NCI-H446 treated with DMSO at 0.1 percent for 48 hours (cell line): Measurements from ENCODE around the gene RPS26.

Source experiments
- DNase-seq: peaks from one replicate; lab custom pipeline; 2025; lab: John Stamatoyannopoulos, UW

Gene RPS26

DNA sequence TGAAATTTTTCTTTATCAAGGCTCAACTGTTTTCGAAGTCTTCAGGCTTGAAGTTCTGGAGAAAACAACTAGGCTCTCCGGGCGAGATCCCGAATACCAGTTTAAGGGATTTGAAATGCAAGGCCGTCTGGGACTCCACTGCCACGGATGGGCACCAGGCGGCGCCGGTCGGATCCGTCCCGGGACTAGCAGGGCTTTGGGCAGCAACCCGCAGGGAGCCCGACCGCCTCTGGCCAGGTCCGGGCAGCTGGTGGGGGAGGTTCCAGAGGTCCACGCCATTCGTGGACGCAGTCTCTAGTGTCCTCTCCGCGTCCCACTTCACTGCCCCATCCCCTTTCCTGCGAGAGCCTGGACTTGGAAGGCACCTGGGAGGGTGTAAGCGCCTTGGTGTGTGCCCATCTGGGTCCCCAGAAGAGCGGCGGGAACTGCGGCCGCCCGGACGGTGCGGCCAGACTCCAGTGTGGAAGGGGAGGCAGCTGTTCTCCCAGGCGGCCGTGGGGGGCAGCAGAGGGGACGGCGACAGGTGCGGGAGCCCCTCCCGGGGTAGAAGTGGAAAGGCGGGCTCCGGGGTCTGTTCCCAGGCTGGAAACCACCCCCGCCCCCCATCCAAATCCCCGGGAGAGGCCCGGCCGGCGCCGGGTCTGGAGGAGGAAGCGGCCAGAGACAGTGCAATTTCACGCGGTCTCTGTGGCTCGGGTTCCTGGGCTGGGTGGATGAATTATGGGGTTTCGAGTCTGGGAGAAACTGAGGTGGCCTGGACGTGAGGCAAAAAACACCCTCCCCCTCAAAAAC lies 37.4 kb downstream of the RPS26 start:
- DNase-seq = peak; percentile 32

DNA sequence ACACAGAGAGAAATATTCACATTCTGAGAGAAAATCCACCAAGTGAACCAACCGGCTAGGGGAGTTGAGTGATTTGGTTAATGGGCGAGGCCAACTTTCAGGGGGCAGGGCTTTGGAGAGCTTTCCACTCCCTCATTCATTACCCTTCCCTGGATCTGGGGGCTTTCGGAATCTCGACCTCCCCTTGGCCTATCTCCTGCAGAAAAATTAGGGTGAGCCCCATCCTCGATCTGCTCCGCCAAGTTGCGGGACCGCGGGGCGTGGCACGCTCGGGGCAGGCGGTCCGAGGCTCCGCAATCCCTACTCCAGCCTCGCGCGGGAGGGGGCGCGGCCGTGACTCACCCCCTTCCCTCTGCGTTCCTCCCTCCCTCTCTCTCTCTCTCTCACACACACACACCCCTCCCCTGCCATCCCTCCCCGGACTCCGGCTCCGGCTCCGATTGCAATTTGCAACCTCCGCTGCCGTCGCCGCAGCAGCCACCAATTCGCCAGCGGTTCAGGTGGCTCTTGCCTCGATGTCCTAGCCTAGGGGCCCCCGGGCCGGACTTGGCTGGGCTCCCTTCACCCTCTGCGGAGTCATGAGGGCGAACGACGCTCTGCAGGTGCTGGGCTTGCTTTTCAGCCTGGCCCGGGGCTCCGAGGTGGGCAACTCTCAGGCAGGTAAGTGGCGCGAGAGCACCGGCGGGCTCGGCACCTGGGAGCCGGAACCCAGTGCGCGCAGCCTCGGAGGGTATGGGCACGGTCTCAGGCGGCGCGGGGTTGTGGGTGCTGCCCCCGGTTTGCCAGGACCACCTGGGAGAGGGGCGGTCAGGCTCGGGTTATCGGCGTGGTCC lies 38.2 kb downstream of the RPS26 start, which contains the start of gene ERBB3:
TSS of gene ERBB3 (plus strand) at position 443 of the 833 bp plus-strand sequence. CDS start at position 579, 136 bp downstream.
- DNase-seq = peak; percentile 24

DNA sequence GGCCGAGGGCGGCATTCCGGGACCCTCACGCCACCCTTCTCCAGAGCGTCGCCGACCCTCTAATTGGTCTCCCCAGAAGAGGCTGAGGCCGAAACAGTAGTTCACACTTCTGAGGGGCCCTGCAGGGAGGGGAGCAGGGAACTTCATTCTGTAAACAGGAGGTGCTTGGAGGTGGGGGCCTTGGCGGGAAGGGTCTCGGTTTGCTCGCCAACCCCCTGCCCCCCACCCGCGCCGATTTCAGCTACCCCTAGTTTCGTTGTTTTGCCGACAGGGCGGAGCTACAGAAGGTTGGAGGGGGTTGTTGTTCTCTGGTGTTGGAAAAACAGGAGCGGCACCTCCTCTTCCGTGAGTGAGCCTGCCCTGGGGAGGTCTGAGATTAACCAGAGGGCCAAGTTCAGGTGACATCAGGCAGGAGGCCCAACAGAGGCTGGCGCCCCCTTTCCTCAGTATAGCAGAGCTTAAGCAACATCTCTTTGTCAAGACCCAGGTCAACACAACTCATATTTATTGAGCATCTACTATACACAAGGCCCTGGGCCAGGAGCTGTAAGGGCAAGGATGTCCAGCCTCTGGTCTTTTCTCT lies 38.9 kb downstream of the RPS26 start:
- no peak for DNase-seq

DNA sequence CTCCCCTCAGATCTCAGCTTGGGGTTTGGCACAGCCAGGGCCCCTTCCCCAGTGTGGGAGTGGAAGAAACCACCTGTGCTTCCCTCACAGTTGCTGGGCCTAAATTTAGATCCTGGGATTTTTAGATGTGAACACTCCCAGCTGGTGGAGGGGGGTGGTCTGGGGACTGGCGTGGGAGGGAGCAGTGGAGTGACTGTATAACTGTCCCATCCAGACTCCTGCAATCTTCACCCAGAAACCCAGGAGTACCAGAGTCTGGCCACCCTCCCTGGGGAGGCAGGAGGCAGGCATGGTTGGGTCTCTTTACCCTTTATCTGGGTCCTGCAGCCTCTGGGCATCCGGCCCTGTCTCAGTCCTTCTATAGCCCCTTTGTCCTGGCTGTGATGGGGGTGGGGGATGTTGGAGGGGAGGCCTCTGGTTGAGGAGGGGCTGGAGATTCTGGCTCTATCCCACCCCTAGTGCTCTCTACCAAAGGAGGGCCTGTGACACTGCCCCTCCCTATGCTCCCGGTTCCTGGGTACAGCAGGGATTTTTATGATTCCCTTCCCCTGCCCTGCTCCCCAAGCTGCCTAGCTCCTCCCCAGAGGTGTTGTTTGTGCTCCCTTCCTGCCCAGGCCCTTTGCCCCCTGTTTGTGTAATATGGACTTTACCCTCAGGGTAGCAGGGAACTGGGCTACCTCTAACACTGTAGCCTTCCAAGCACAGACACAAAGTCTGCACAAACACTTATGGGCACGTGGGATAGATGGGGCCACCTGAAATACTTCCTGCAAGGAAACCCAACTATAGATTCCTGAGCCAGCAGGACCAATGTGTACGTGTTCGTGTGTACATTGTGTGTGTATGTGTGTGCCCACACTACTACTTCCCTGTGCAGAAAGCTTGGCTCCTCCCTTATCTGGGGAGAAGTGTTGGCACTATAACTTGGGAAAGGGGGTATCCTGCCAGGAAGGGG lies 40.0 kb downstream of the RPS26 start:
- no peak for DNase-seq

DNA sequence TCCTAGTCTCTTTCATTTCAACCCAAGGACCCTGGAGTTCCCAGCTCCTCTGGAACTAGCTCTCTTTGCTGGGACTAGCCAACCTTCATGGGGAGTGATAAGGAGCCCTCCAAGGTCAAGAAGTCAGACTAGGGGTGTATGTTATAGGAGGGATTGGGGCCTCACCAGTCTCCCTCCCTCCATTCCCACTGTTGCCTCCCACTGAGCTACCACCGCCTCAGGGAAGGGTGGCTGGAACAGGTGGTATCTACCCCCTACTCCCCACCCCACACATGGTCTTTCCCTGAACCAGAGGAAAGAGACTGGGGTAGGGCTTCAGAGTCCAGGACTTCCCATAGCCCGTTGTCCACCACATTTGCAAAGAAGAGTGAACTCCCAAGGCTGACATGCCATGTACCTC lies 40.7 kb downstream of the RPS26 start:
- DNase-seq = no peak

DNA sequence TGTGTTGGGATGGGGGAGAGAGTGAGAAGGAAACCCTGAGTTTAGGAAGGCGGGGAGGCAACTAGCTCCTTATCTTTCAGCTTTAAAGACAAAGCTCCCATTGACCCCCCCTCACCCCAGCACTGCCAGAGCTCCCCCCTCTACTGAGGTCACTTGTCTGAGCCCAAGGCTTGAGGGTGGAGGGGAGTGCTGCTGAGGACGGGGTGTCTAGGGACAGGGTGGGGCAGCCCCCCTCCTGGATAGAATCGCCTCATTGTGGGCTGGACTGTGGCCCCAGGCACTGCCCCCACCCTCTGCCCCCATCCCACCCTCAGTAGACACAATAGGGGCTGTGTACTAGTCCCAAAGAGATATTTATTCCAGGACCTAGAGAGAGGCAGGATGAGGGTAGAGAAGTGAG lies 41.2 kb downstream of the RPS26 start:
- DNase-seq = no peak

DNA sequence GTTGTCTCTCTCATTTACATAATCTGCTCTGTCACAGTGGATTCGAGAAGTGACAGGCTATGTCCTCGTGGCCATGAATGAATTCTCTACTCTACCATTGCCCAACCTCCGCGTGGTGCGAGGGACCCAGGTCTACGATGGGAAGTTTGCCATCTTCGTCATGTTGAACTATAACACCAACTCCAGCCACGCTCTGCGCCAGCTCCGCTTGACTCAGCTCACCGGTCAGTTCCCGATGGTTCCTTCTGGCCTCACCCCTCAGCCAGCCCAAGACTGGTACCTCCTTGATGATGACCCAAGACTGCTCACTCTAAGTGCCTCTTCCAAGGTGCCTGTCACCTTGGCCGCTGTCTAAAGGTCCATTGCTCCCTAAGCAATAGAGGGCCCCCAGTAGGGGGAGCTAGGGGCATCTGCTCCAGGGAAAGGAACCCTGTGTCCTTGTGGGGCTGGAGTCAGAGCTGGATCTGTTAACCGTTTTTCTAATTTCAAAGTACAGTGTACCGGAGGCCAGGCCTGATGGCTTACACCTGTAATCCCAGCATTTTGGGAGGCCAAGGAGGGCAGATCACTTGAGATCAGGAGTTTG lies 43.3 kb downstream of the RPS26 start:
- DNase-seq = no peak

DNA sequence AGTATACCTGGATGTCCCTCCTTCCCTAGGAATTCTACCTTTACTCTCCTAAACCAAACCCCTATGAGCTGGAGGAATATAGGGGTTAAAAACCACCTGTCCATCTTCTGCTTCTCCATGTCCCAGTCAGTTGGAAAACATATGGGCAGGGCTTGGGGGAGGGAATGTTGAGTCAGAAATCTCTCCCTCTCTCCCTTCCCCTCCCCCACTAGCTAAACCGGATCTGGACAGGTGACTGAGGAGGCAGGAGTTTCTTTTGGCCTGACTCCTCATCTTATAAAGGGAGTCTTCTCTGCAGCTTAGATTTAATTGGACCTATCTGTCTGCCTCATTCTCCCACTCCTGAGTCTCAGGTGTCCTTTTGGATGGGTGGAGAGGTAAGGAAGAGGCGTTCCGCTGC lies 44.4 kb downstream of the RPS26 start:
- no peak for DNase-seq

DNA sequence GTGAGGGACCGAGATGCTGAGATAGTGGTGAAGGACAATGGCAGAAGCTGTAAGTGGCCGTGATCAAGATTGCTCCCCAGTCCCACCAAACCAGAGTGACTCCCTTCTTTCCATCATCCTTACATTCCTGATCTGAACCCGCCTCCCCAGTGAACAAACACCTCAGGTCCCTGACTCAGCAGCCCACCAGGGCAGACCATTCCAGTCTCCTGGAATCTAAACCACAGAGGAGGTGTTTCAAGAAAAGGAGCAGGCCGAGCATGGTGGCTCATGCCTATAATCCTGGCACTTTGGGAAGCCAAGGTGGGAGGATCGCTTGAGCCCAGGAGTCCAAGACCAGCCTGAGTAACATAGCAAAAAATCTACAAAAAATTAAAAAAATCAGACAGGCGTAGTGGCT lies 44.9 kb downstream of the RPS26 start:
- no peak for DNase-seq

DNA sequence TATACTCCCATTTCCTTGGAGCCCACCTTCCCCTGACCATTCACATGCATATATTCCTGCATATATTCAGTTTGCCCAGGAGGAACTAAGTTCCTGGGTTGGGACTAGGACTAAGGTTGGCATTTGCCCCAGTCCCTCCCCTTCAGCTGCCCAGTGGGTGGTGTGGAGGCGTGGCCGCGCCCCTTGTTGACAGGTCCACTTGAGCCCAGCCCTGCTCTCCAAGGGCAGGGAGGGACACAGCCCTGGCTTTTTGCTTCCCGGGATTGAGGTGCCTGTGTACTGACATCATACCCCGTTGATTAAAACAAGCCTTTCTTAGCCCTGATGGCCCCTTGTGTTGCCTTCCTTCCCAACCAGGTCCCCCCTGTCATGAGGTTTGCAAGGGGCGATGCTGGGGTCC lies 45.5 kb downstream of the RPS26 start:
- DNase-seq = no peak
